ENCODE results near the gene KRTAP10-8.
"Not testable (repeated sequence)": the region's sequence is repeated elsewhere in the genome, so short reads cannot be mapped to it uniquely, and the experiment has no call there.

KRTAP10-8 gene

GRCh38 chr21:44612029-44612486, at the start of gene KRTAP10-8:
TSS of gene KRTAP10-8 (plus strand) at chr21:44612079. CDS start at chr21:44612101, 22 bp downstream.
- no peak for DNase-seq

GRCh38 chr21:44564099-44564498, 47.8 kb upstream of the KRTAP10-8 start:
- no peak for DNase-seq

GRCh38 chr21:44564886-44565598, 46.8 kb upstream of the KRTAP10-8 start:
- no peak for DNase-seq

- peak; percentile 8 for DNase-seq
Observed at GRCh38 chr21:44566403-44566802, 45.5 kb upstream of the KRTAP10-8 start.

GRCh38 chr21:44567481-44568171, 44.3 kb upstream of the KRTAP10-8 start:
- no peak for DNase-seq

- DNase-seq: no peak
Observed at GRCh38 chr21:44568261-44568660, 43.6 kb upstream of the KRTAP10-8 start.

GRCh38 chr21:44568667-44569556, 43.0 kb upstream of the KRTAP10-8 start:
- DNase-seq: no peak

- no peak for DNase-seq
Observed at GRCh38 chr21:44569861-44570517, 41.9 kb upstream of the KRTAP10-8 start.

- no peak for DNase-seq
Observed at GRCh38 chr21:44571296-44571695, 40.6 kb upstream of the KRTAP10-8 start.

GRCh38 chr21:44571844-44572782, 39.8 kb upstream of the KRTAP10-8 start:
- DNase-seq: no peak

- no peak for DNase-seq
Observed at GRCh38 chr21:44572959-44573583, 38.8 kb upstream of the KRTAP10-8 start.

GRCh38 chr21:44573630-44574456, 38.0 kb upstream of the KRTAP10-8 start, which contains the start of gene KRTAP10-4:
TSS of gene KRTAP10-4 (plus strand) at chr21:44573729. CDS start at chr21:44573759, 30 bp downstream.
- not testable (repeated sequence) for DNase-seq

- no peak for DNase-seq
Observed at GRCh38 chr21:44574457-44575306, 37.2 kb upstream of the KRTAP10-8 start.

- no peak for DNase-seq
Observed at GRCh38 chr21:44575307-44576024, 36.4 kb upstream of the KRTAP10-8 start.

- DNase-seq: no peak
Observed at GRCh38 chr21:44576025-44576420, 35.9 kb upstream of the KRTAP10-8 start.

GRCh38 chr21:44578371-44579055, 33.4 kb upstream of the KRTAP10-8 start:
- no peak for DNase-seq

- no peak for DNase-seq
Observed at GRCh38 chr21:44579056-44579832, 32.6 kb upstream of the KRTAP10-8 start.

All from hematopoietic multipotent progenitor cell treated with erythropoietin and hydrocortisone succinate and interleukin-3 and kit ligand, for 6 days (in vitro differentiated cells).